ENCODE results near the gene SERBP1. TPM values are rescaled to one million over a fixed set of nuclear protein-coding genes. Genes with fewer than 3 reads are reported as not detected.
A peak's percentile ranks its signal among the peaks of the same experiment; 100 is the strongest.
"Not testable (repeated sequence)": the region's sequence is repeated elsewhere in the genome, so short reads cannot be mapped to it uniquely, and the experiment has no call there.

SERBP1 gene
- total and polyA plus RNA-seq, 12 donors, result 59.7 to 226 (median 154) TPM

DNA sequence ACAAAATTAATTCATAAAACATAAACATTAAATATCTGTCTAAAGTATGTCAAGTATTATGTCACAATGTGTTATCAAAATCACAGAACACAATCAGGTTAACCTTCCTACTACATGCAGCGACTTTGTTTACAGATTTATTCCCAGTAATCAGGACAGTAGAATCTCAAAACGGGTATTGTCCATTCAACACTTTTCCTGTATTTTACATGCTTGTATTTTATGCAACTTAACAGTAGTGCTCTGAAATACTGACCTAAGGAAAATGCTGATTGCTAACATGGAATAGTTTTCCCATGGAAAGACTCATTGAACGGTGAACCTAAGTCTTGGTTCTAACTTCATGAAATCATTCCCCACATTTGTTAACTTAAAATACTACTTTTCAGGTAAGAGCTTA is 2.3 kb downstream of the SERBP1 start:
- Histone ChIP-seq H3K27ac (no peak overlapping the region), H3K4me3 (peak overlapping the region in 2 of 4 donors; percentile 87 to 90), H3K27me3 (no peaks in the 10 kb centered on the region), H3K9me3 (replicated peaks in 1 of 3) (no peaks in the 10 kb centered on the region), H3K36me3 (replicated peaks in 1 of 2) (peaks cover 0 to 34% of the 10 kb centered on the region in 2 donors), H3K4me1 (replicated peaks in 1 of 2) (peaks cover 15 to 35% of the 10 kb centered on the region in 2 donors)
- no peak for DNase-seq
- intact Hi-C loops (cut with DNase I), result no loop called here
- TF ChIP-seq POLR2A (IDR thresholded peaks at IDR 0.05) (no peak), CTCF (IDR thresholded peaks at IDR 0.05) (no peak)
- 1 to 4% (median 2%) methylated on average over 3 of the region's 3 CpGs for WGBS, 4 donors

DNA sequence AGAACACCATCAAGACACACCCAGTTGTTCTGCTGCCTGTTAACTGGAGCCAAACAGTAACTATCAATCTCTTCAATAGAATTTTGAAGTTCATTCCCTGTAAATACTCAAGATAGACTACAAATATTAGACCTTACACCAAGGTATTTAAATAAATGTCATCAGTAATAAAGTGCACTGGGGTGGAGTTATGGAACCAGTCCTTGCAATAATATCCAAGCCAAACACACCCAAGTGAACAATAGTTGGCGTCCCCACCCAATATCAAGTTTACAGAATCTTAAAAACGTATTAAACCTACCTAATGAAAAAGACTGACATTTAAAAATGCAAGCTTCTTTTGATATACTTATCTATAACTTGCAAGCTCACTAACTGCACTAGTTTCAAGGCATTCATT is 2.7 kb downstream of the SERBP1 start:
- peaks cover 0 to 39% of the 10 kb centered on the region in 2 donors for H3K36me3 ChIP-seq (replicated peaks in 1 of 2)
- 7 to 15% (median 11%) methylated on average over 2 of the region's 2 CpGs for whole genome bisulfite sequencing, 4 donors
- H3K27me3 ChIP-seq, result no peaks in the 10 kb centered on the region
- no peak for TF ChIP-seq CTCF (IDR thresholded peaks at IDR 0.05)
- TF ChIP-seq POLR2A (IDR thresholded peaks at IDR 0.05), result no peak
- H3K27ac ChIP-seq, result no peak overlapping the region
- peak overlapping the region in 1 of 4 donors; percentile 90 for H3K4me3 ChIP-seq
- peaks cover 15 to 35% of the 10 kb centered on the region in 2 donors for H3K4me1 ChIP-seq (replicated peaks in 1 of 2)
- no peaks in the 10 kb centered on the region for H3K9me3 ChIP-seq (replicated peaks in 1 of 3)
- intact Hi-C loops (cut with DNase I), result no loop called here
- DNase-seq, result no peak

DNA sequence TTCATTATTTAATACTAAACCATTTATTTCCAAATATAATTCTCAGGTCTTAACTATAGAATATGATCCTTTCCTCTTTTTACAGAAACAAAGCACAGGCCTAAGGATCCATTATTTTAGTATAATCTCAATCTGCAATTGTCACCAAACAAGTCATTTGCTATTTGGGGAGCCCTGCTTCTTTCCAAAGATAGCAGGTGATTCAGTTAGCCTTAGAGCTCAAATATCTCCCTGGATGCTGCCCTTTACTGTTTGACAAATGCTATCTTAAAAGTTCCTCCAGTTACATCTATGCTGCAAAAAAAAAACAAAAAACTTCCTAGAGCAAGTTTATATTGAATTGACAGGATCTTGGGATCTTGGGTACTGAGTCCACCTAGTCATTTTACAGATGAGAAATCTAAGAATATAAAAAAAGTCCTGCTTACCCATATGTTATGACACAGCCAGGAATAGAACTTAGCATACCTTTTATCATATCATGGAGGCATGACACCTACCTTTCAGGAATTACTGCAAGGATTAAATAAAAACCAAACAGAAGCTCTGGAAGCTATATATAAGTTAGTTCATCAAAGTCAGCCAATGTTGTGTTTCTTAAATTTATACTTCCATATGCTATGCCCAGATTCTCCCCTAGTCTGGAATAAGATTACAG is 9.2 kb downstream of the SERBP1 start:
- Histone ChIP-seq H3K9me3 (replicated peaks in 1 of 3) (no peaks in the 10 kb centered on the region), H3K4me3 (no peak overlapping the region), H3K27ac (no peak overlapping the region), H3K27me3 (no peaks in the 10 kb centered on the region), H3K36me3 (replicated peaks in 1 of 2) (peaks cover 0 to 98% of the 10 kb centered on the region in 2 donors), H3K4me1 (replicated peaks in 1 of 2) (peaks cover 0 to 9% of the 10 kb centered on the region in 2 donors)
- TF ChIP-seq CTCF (IDR thresholded peaks at IDR 0.05) (no peak), POLR2A (IDR thresholded peaks at IDR 0.05) (no peak)
- no peak for DNase-seq
- intact Hi-C loops (cut with DNase I), result no loop called here

DNA sequence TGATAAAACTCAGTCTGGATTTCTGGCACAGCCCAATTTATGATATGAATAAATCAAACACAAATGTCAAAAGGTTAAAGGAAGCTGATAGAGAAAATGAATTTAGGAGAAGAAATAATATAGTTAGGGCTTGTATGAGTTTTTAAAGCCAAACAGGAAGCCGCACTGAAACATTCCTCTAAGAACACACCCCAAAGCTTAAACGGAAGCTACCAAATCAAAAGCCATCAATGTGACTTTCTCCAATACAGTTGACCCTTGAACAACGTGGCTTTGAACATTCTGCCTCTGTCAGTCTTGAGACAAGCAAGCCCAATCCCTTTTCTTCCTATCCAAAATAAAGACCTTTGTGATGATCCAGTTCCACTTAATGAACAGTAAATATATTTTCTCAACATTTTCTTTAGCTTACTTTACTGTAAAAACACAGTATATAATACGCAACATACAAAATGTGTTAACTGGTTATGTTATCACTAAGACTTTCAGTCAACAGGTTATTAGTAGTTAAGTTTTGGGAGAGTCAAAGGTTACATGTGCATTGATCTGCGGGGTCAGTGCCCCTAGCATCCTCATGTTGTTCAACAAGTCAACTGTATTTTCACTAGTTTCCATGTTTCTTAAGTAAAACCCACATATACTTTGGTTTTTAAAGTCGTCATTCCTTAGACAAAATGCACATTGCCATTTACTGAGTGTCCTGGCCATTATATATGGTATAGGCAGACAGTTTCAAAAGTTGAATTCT is 11.2 kb downstream of the SERBP1 start:
- H3K36me3 ChIP-seq (replicated peaks in 1 of 2), result peaks cover 0 to 98% of the 10 kb centered on the region in 2 donors
- peaks cover 0 to 8% of the 10 kb centered on the region in 2 donors for H3K4me1 ChIP-seq (replicated peaks in 1 of 2)
- WGBS, 4 donors, result 70 to 72% (median 71%) methylated on average over 6 of the region's 6 CpGs

DNA sequence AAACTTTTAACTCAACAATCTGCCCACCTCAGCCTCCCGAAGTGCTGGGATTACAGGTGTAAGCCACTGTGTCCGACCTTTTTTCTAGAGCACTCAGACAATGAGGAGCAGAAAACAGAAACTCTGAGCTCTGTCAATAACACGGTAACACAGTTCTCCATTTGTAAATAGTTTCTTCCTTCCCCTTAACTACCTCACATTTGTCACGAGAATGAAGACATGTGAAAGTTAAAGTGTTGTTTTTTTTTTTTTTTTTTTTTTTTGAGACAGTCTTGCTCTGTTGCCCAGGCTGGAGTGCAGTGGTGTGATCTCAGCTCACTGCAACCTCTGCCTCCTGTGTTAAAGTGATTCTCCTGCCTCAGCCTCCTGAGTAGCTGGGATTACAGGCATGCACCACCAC is 12.5 kb downstream of the SERBP1 start:
- WGBS, 4 donors, result 72 to 78% (median 75%) methylated on average over 4 of the region's 4 CpGs
- H3K4me1 ChIP-seq (replicated peaks in 1 of 2); H3K27ac ChIP-seq; intact Hi-C loops (cut with DNase I); H3K27me3 ChIP-seq; H3K9me3 ChIP-seq (replicated peaks in 1 of 3); H3K4me3 ChIP-seq; DNase-seq: not testable (repeated sequence)
- H3K36me3 ChIP-seq (replicated peaks in 1 of 2), result peaks cover 0 to 98% of the 10 kb centered on the region in 2 donors

More for the DNA sequence above, 11.2 kb downstream of the SERBP1 start:
- TF ChIP-seq CTCF (IDR thresholded peaks at IDR 0.05) (no peak), POLR2A (IDR thresholded peaks at IDR 0.05) (no peak)
- no peak overlapping the region for H3K27ac ChIP-seq
- no peak for DNase-seq
- H3K4me3 ChIP-seq, result no peak overlapping the region
- H3K27me3 ChIP-seq, result no peaks in the 10 kb centered on the region
- no peaks in the 10 kb centered on the region for H3K9me3 ChIP-seq (replicated peaks in 1 of 3)
- intact Hi-C loops (cut with DNase I), result no loop called here

Data from adrenal gland (tissue), 12 donors.